ENCODE data around the gene NXPE3.
A peak's percentile ranks its signal among the peaks of the same experiment; 100 is the strongest.

NXPE3 gene

DNA sequence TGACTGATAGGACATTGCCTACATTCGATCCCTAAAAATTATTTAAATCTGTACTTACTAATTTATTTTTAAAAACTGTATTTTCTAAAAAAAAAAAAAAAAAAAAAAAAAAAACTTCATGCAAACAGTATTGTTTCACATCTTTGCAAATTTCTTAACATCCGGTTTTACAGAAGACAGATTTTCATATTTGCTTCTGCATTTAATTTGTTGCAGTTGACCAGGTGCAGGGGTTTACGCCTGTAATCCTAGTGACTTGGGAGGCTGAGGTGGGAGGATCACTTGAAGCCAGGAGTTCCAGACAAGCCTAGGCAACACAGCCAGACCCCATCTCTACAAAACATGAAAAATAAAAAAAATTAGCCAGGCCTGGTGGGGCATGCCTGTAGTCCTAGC is 63.9 kb downstream of the NXPE3 start:
- Histone ChIP-seq H3K4me1 (peaks cover 3% of the 10 kb centered on the region; the same call in 1 of the 2 replicates), H3K27me3 (ENCODE audit: low read depth) (no peaks in the 10 kb centered on the region), H3K36me3 (replicated peaks) (no peaks in the 10 kb centered on the region), H3K9me3 (no peaks in the 10 kb centered on the region), H3K4me3 (no peak overlapping the region)
- DNase-seq (ENCODE audit: low spot score in 2 of 2): no peak
- in situ Hi-C loops (cut with MboI; ENCODE audit: low sequenced_read_pairs): no loop called here

DNA sequence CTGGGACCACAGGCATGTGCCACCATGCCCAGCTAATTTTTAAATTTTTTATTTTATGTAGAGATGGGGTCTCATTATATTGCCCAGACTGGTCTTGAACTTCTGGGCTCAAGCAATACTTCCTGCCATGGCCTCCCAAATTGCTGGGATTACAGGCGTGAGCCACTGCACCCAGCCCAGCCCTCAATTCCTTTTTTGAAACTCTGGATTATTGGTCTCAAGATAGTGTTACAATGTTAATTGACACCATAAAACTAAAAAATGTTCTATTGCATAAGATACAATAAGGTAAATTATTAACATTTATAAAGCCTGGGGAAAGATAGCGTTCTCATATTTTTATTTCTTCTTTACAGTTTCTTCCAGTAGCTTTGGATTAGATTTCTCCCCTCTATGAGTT is 66.4 kb downstream of the NXPE3 start:
- no peak for DNase-seq (ENCODE audit: low spot score in 2 of 2)
- in situ Hi-C loops (cut with MboI; ENCODE audit: low sequenced_read_pairs): no loop called here
- Histone ChIP-seq H3K36me3 (replicated peaks) (no peaks in the 10 kb centered on the region), H3K4me3 (no peak overlapping the region), H3K9me3 (no peaks in the 10 kb centered on the region), H3K27me3 (ENCODE audit: low read depth) (no peaks in the 10 kb centered on the region), H3K4me1 (peaks cover 7% of the 10 kb centered on the region; the same call in 1 of the 2 replicates)

DNA sequence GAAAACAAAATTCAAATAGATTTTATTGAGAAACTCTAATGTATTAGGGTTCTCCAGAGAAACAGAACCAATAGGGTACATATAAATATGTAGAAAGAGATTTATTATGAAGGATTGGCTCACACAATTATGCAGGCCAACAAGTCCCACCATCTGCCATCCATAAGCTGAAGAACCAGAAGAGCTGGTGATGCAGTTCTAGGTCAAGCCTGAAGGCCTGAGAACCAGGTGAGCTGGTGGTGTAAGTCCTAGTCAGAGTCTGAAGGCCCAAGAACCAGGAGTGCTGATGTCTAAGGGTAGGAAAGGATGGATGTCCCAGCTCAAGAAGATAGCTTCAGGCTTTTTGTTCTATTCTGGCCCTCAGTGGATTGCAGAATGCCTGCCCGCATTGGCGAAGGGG is 67.7 kb downstream of the NXPE3 start:
- H3K36me3 ChIP-seq (replicated peaks): no peaks in the 10 kb centered on the region
- peaks cover 14% of the 10 kb centered on the region for H3K4me1 ChIP-seq
- no peaks in the 10 kb centered on the region for H3K9me3 ChIP-seq
- no peak for DNase-seq (ENCODE audit: low spot score in 2 of 2)
- H3K27me3 ChIP-seq (ENCODE audit: low read depth): no peaks in the 10 kb centered on the region
- in situ Hi-C loops (cut with MboI; ENCODE audit: low sequenced_read_pairs): no loop called here
- no peak overlapping the region for H3K4me3 ChIP-seq

DNA sequence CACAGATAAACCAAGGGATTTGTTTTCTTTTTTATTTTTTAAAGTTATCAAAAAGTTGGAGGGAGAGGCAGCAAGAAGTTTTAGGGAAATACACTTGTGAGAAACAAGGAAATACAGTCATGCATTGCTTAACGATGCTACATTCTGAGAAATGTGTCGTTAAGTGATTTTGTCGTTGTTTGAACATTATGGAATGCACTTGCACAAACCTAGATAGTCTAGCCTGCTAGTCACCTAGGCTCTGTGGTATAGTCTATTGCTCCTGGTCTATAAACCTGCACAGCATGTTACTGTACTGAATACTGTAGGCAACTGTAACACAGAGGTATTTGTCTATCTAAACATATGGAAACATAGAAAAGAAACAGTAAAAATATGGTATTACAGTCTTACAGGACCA is 68.3 kb downstream of the NXPE3 start:
- DNase-seq (ENCODE audit: low spot score in 2 of 2): no peak
- Histone ChIP-seq H3K4me1 (peaks cover 11% of the 10 kb centered on the region), H3K36me3 (replicated peaks) (peaks cover under 1% of the 10 kb centered on the region; the same call in 1 of the 2 replicates), H3K4me3 (no peak overlapping the region), H3K27me3 (ENCODE audit: low read depth) (no peaks in the 10 kb centered on the region), H3K9me3 (no peaks in the 10 kb centered on the region)
- in situ Hi-C loops (cut with MboI; ENCODE audit: low sequenced_read_pairs): no loop called here

DNA sequence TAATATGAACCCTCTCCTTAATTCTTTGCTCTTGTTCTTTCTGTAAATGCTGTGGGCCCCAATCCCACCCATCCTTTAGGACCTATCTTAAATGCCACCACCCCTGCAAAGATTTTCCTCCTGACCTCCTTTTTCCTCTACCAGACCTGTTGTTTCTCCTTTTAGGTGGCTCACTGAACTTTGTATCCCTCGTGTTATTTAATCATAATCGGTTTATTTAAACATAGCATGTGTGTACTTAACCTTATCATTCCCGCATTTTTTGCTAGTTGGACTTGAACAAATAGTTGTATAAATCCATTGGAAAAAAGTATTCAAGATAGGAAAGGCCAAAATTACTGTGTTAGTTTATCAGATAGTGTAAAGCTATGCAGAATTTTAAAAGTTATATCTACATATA is 69.3 kb downstream of the NXPE3 start:
- DNase-seq (ENCODE audit: low spot score in 2 of 2): no peak
- no peak overlapping the region for H3K4me3 ChIP-seq
- no peaks in the 10 kb centered on the region for H3K9me3 ChIP-seq
- H3K27me3 ChIP-seq (ENCODE audit: low read depth): no peaks in the 10 kb centered on the region
- peaks cover 8% of the 10 kb centered on the region for H3K36me3 ChIP-seq (replicated peaks)
- in situ Hi-C loops (cut with MboI; ENCODE audit: low sequenced_read_pairs): no loop called here
- H3K4me1 ChIP-seq: peaks cover 11% of the 10 kb centered on the region

DNA sequence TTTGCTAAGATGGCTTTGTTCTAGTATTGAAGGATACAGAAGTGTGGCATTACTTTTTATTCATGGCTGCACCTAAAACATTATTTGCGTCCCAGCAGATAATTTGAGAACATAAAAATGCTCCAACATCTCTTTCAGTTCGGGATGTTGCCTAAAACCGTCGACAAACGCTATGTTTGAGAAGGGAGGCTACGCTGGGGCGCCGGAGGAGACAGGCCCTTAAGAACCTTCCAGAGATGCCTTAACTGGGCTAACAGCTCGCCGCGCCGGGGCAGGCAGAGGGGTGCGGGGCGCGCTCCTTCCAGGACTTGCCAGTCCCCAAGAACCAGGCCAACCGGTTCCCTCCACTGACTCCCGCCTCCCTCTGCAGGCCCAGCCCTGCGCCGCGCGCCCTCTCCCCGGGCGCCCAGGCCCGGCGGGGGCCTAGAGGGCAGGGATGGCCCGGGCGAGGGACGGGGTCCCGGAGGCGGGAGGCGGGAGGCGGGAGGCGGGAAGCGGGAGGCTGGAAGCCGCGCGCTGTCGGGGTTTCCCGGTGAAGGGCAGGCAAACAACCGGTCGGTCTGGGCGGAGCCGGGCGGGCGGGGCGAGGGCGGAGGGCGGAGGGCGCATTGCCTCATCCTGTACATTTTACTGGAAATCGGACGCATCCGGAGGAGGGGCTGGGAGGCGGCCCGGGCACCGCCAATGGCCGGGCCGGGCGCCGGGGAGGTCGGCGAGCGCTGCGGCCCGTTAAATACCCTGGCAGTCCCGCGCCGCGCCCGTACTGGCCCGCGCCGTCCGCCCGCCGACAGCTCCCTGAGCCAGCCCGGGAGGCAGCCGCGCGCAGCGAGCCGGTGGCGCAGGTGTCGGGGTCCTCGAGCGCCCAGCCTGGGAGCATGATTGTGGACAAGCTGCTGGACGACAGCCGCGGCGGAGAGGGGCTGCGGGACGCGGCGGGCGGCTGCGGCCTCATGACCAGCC is 70.0 kb downstream of the NXPE3 start, which contains the start of gene NFKBIZ:
Gene NFKBIZ, plus strand, starts transcription at position 761 of the 960 bp plus-strand sequence. Its CDS starts 115 bp downstream, at position 876.
- Histone ChIP-seq H3K36me3 (replicated peaks) (peaks cover 15% of the 10 kb centered on the region), H3K27me3 (ENCODE audit: low read depth) (no peaks in the 10 kb centered on the region), H3K4me1 (peaks cover 11% of the 10 kb centered on the region), H3K9me3 (no peaks in the 10 kb centered on the region), H3K4me3 (peak within 1 kb of the TSS; percentile 69)
- in situ Hi-C loops (cut with MboI; ENCODE audit: low sequenced_read_pairs): no loop called here
- DNase-seq (ENCODE audit: low spot score in 2 of 2): peak; percentile 82 to 96

DNA sequence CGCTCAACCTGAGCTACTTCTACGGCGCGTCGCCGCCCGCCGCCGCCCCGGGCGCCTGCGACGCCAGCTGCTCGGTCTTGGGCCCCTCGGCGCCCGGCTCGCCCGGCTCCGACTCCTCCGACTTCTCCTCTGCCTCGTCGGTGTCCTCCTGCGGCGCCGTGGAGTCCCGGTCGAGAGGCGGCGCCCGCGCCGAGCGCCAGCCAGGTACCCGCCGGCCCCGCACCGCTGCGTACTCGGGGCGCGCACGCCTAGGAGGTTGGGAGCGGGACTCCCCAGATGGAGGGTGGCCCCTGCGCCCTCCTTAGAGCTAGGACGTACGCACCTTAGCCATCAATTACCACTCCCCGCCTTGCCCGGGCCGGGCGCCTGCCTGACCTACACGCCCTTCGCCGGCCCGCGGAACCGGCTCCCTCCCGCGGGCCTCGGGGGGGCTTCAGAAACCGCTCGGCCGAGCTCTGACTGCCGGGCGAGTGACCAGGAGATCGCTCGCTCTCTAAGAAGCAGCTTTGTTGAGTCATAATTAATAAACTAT is 70.8 kb downstream of the NXPE3 start:
- H3K9me3 ChIP-seq: no peaks in the 10 kb centered on the region
- peak in 1 of 2 experiments; percentile 52 for DNase-seq (ENCODE audit: low spot score in 2 of 2)
- H3K4me3 ChIP-seq: peak overlapping the region; percentile 69
- in situ Hi-C loops (cut with MboI; ENCODE audit: low sequenced_read_pairs): no loop called here
- H3K36me3 ChIP-seq (replicated peaks): peaks cover 23% of the 10 kb centered on the region
- no peaks in the 10 kb centered on the region for H3K27me3 ChIP-seq (ENCODE audit: low read depth)
- peaks cover 11% of the 10 kb centered on the region for H3K4me1 ChIP-seq

DNA sequence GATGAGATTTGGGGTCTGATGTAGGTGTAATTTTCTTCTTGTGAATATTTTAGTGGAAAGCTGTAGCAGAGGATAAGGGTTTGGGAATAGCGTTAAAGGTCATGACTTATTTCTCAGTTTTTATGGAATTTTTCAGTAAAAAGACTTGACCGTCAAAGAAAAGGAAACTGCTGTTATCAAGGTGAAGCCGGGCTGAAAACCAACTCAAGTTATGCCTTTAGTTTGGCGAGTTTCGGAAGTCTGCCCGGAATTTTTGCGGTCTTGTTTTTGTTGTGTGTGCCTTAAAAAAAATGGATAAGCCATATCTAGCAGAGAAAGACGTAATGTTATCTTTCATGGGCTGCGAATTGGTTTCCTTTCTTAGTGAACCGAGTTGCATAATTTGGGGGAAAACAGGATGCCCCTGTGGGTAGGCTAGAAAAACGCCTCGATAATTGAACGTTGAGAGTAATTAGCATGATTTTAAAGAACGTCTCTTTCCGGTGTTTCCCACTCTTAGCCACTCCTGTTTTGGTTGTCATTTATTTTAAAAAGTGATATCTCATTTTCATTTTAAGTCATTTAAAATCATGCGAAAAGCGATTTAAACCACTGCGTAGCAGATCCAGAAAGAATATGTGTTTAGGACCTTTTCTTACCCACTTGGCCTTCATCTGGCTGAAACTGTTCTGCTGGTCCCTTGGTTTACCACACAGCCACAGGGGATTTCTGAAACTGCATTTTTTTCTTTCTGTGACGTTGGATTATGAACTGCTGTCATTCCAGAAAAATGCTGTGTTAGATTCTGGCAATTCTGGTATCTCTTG is 71.4 kb downstream of the NXPE3 start:
- Histone ChIP-seq H3K9me3 (no peaks in the 10 kb centered on the region), H3K27me3 (ENCODE audit: low read depth) (no peaks in the 10 kb centered on the region), H3K36me3 (replicated peaks) (peaks cover 29% of the 10 kb centered on the region), H3K4me3 (peak overlapping the region; percentile 69), H3K4me1 (peaks cover 11% of the 10 kb centered on the region)
- in situ Hi-C loops (cut with MboI; ENCODE audit: low sequenced_read_pairs): no loop called here
- DNase-seq (ENCODE audit: low spot score in 2 of 2): peak in 1 of 2 experiments; percentile 15

DNA sequence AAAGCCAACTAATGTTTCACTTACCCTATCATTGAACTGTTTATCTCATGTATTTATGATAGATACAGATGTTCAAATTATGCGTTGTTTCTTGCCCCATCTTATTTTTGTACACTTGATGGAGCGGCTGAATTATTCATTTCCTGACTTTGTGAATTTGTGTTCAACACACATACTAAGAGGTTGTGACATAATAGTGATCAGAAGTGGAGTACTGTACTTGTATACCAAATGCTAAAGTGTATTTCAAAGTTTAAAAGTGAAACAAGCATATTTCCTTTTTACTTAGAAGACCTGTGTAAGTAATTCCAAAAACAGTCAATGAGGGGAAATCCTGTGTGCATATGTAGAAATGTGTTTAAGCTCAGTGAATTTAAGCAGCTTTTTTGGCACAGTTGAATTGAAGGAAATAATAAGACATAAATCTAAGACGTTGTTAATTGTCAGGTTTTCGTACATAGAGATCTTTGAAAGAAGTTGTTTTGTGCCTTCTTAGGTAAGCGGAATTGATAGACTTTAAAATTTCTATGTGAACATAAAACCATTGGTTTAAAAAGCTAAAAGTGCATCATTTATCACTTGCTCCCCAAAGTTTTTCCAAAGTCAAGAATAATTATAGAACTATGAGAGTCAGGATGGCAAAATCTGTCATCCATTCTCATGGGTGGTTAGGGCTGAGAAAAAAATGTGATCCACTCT is 72.2 kb downstream of the NXPE3 start:
- Histone ChIP-seq H3K27me3 (ENCODE audit: low read depth) (no peaks in the 10 kb centered on the region), H3K36me3 (replicated peaks) (peaks cover 33% of the 10 kb centered on the region), H3K4me3 (peak overlapping the region; percentile 69), H3K9me3 (no peaks in the 10 kb centered on the region), H3K4me1 (peaks cover 11% of the 10 kb centered on the region)
- DNase-seq (ENCODE audit: low spot score in 2 of 2): no peak
- in situ Hi-C loops (cut with MboI; ENCODE audit: low sequenced_read_pairs): no loop called here

DNA sequence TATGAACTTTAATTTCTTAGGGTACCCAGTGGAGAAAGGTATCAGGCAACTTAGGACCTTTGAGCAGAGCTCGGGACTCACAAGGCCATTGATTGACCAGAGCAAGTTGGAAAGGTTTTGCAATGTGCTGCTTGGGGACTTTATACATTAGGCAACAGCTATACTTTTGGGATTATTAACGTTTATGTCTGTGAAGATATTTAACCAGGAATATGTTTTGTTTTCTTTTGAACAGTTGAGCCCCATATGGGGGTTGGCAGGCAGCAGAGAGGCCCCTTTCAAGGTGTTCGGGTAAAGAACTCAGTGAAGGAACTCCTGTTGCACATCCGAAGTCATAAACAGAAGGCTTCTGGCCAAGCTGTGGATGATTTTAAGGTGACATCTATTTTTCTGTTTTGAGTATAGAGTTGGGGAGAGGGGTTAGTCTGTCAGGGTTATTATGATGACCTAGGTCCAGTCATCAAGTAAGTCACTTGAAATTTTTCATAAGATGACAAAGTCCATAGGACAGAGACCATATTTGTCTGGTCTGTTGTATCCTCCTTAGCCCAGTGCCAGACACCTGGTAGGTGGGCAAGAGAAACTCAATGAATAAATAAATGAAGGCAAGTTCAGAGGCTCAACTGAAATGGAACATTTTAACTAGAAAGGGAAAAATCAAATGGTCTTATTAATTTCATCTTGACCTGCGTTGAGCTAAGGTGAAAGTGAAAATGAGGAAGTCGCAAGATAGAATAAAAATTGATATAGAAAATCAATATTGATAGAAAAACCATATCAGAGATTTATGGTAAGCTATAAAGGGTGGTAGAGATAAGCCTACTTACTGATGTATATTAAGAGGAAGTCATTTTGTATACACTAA is 73.1 kb downstream of the NXPE3 start:
- in situ Hi-C loops (cut with MboI; ENCODE audit: low sequenced_read_pairs): no loop called here
- Histone ChIP-seq H3K4me1 (peaks cover 11% of the 10 kb centered on the region), H3K36me3 (replicated peaks) (peaks cover 37% of the 10 kb centered on the region), H3K4me3 (no peak overlapping the region), H3K9me3 (no peaks in the 10 kb centered on the region), H3K27me3 (ENCODE audit: low read depth) (no peaks in the 10 kb centered on the region)
- no peak for DNase-seq (ENCODE audit: low spot score in 2 of 2)

DNA sequence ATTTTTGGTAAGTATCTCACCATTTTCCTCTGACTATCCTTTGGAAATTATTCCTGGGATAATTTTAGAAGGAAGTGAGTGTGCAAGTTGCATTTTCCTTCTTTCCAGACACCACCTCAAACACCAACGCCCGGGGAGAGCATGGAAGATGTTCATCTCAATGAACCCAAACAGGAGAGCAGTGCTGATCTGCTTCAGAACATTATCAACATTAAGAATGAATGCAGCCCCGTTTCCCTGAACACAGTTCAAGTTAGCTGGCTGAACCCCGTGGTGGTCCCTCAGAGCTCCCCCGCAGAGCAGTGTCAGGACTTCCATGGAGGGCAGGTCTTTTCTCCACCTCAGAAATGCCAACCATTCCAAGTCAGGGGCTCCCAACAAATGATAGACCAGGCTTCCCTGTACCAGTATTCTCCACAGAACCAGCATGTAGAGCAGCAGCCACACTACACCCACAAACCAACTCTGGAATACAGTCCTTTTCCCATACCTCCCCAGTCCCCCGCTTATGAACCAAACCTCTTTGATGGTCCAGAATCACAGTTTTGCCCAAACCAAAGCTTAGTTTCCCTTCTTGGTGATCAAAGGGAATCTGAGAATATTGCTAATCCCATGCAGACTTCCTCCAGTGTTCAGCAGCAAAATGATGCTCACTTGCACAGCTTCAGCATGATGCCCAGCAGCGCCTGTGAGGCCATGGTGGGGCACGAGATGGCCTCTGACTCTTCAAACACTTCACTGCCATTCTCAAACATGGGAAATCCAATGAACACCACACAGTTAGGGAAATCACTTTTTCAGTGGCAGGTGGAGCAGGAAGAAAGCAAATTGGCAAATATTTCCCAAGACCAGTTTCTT is 74.2 kb downstream of the NXPE3 start:
- in situ Hi-C loops (cut with MboI; ENCODE audit: low sequenced_read_pairs): no loop called here
- Histone ChIP-seq H3K4me3 (no peak overlapping the region), H3K27me3 (ENCODE audit: low read depth) (no peaks in the 10 kb centered on the region), H3K4me1 (peaks cover 11% of the 10 kb centered on the region), H3K36me3 (replicated peaks) (peaks cover 48% of the 10 kb centered on the region), H3K9me3 (no peaks in the 10 kb centered on the region)
- DNase-seq (ENCODE audit: low spot score in 2 of 2): no peak

DNA sequence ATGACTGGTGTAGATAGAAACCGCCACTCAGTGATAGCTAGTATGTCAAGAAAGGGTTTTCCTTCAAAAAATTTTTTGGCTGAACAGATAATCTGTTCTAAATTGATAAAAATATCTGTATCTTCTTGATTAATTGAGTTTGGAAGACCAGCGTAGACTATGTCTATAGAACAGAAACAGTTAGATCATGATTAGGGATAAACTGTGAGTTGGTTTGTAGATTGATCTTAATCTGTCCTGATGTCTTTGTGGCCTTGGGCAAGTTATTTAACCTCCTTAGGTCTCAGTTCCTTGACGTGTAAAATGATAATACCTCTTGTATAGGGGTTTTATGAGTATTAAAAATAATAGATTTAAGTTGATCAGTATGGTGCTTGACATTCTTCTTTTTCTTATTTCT is 75.0 kb downstream of the NXPE3 start:
- no peak for DNase-seq (ENCODE audit: low spot score in 2 of 2)
- peaks cover 50% of the 10 kb centered on the region for H3K36me3 ChIP-seq (replicated peaks)
- no peaks in the 10 kb centered on the region for H3K9me3 ChIP-seq
- H3K4me1 ChIP-seq: peaks cover 7% of the 10 kb centered on the region
- no peak overlapping the region for H3K4me3 ChIP-seq
- in situ Hi-C loops (cut with MboI; ENCODE audit: low sequenced_read_pairs): no loop called here
- no peaks in the 10 kb centered on the region for H3K27me3 ChIP-seq (ENCODE audit: low read depth)

All from HAP-1 (cell line).